Measurements from ENCODE around the gene SOX13. TPM values are rescaled to one million over a fixed set of nuclear protein-coding genes. Genes with fewer than 3 reads are reported as not detected.

The SOX13 gene
- total RNA-seq, 4 donors from 2014 or later: 15.6 to 31.1 (median 16.3) TPM

GRCh38 chr1:204167730-204168129 lies 94.8 kb downstream of the SOX13 start:
- in situ Hi-C loops (cut with MboI; ENCODE audit: low sequenced_read_pairs in 4 of 4): loop anchor here in 3 of 4 donors (5.0 to 25.0 kb wide), 5 partner anchors 35 to 345 kb away; partner anchors contain the start of gene MDM4 (in 1 of the 3)
- intact Hi-C loops (cut with DNase I; ENCODE audit: low total_unique reads): no loop called here
- no peaks in the 10 kb centered on the region for H3K9me3 ChIP-seq
- DNase-seq (no peak), ATAC-seq (no peak)
- no peak overlapping the region for H3K27ac ChIP-seq
- TF ChIP-seq POLR2A (IDR thresholded peaks at IDR 0.05): no peak
- TF ChIP-seq, protein P1, sequence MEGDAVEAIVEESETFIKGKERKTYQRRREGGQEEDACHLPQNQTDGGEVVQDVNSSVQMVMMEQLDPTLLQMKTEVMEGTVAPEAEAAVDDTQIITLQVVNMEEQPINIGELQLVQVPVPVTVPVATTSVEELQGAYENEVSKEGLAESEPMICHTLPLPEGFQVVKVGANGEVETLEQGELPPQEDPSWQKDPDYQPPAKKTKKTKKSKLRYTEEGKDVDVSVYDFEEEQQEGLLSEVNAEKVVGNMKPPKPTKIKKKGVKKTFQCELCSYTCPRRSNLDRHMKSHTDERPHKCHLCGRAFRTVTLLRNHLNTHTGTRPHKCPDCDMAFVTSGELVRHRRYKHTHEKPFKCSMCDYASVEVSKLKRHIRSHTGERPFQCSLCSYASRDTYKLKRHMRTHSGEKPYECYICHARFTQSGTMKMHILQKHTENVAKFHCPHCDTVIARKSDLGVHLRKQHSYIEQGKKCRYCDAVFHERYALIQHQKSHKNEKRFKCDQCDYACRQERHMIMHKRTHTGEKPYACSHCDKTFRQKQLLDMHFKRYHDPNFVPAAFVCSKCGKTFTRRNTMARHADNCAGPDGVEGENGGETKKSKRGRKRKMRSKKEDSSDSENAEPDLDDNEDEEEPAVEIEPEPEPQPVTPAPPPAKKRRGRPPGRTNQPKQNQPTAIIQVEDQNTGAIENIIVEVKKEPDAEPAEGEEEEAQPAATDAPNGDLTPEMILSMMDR (IDR thresholded peaks at IDR 0.05 in 4 of 5, conservative IDR thresholded peaks at IDR 0.05 in 1 of 5): no peak
- H3K27me3 ChIP-seq: peaks cover 0 to 3% (median 0%) of the 10 kb centered on the region in 3 donors
- H3K4me1 ChIP-seq: no peaks in the 10 kb centered on the region
- H3K36me3 ChIP-seq: no peaks in the 10 kb centered on the region
- H3K4me3 ChIP-seq: no peak overlapping the region

GRCh38 chr1:204169858-204170257 lies 96.9 kb downstream of the SOX13 start:
- no peaks in the 10 kb centered on the region for H3K4me1 ChIP-seq
- no peak overlapping the region for H3K27ac ChIP-seq
- H3K27me3 ChIP-seq: peaks cover 0 to 6% (median 3%) of the 10 kb centered on the region in 3 donors
- intact Hi-C loops (cut with DNase I; ENCODE audit: low total_unique reads): loop anchor here (5.0 kb wide), 1 partner anchor 617 kb away; no protein-coding TSS in a partner anchor
- no peaks in the 10 kb centered on the region for H3K9me3 ChIP-seq
- H3K36me3 ChIP-seq: no peaks in the 10 kb centered on the region
- in situ Hi-C loops (cut with MboI; ENCODE audit: low sequenced_read_pairs in 4 of 4): loop anchor here in 3 of 4 donors (5.0 to 25.0 kb wide), 5 partner anchors 32 to 342 kb away; partner anchors contain the start of gene MDM4 (in 1 of the 3)
- TF ChIP-seq, protein P1 (IDR thresholded peaks at IDR 0.05 in 4 of 5, conservative IDR thresholded peaks at IDR 0.05 in 1 of 5): no peak
- no peak for TF ChIP-seq POLR2A (IDR thresholded peaks at IDR 0.05)
- H3K4me3 ChIP-seq: no peak overlapping the region
- ATAC-seq (no peak), DNase-seq (no peak)

GRCh38 chr1:204170494-204171155 lies 97.7 kb downstream of the SOX13 start:
- H3K4me1 ChIP-seq: no peaks in the 10 kb centered on the region
- H3K4me3 ChIP-seq: no peak overlapping the region
- intact Hi-C loops (cut with DNase I; ENCODE audit: low total_unique reads): loop anchor here (5.0 kb wide), 1 partner anchor 617 kb away; no protein-coding TSS in a partner anchor
- peaks cover 0 to 6% (median 3%) of the 10 kb centered on the region in 3 donors for H3K27me3 ChIP-seq
- H3K36me3 ChIP-seq: no peaks in the 10 kb centered on the region
- in situ Hi-C loops (cut with MboI; ENCODE audit: low sequenced_read_pairs in 4 of 4): loop anchor here in 1 of 4 donors (25.0 kb wide), 1 partner anchor 342 kb away; the partner anchor contains the start of gene MDM4
- no peak for ATAC-seq
- TF ChIP-seq POLR2A (IDR thresholded peaks at IDR 0.05): no peak
- TF ChIP-seq, protein P1 (IDR thresholded peaks at IDR 0.05 in 4 of 5, conservative IDR thresholded peaks at IDR 0.05 in 1 of 5): no peak
- no peak for DNase-seq
- H3K27ac ChIP-seq: no peak overlapping the region
- no peaks in the 10 kb centered on the region for H3K9me3 ChIP-seq

DNA sequence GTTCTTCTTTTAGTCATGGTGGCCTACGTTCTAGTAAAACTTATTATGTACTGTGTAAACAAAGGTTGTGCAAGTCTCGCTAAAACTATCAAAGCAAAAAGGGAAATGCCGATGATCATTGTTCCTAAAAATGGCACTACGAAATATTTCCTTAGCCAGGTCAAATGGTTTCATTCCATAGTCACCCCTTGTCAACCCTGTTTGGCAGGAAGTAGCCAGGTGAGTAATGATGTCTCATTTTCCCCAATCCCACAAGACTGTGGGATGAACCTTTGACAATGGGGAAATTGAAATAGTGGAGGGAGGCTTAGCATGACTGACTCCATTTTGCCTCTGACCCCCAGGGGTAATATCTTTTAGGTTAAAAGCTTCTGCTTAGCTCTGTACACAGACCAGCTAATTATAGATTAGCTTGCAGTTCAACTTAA lies 98.8 kb downstream of the SOX13 start:
- Histone ChIP-seq H3K4me1 (no peaks in the 10 kb centered on the region), H3K27ac (no peak overlapping the region), H3K4me3 (no peak overlapping the region), H3K36me3 (no peaks in the 10 kb centered on the region), H3K27me3 (peaks cover 0 to 4% (median 3%) of the 10 kb centered on the region in 3 donors), H3K9me3 (no peaks in the 10 kb centered on the region)
- in situ Hi-C loops (cut with MboI; ENCODE audit: low sequenced_read_pairs in 4 of 4) (loop anchor here in 1 of 4 donors (25.0 kb wide), 1 partner anchor 341 kb away; the partner anchor contains the start of gene MDM4), intact Hi-C loops (cut with DNase I; ENCODE audit: low total_unique reads) (loop anchor here (5.0 kb wide), 1 partner anchor 616 kb away; no protein-coding TSS in a partner anchor)
- ATAC-seq: no peak
- DNase-seq: no peak
- TF ChIP-seq, protein P1 (IDR thresholded peaks at IDR 0.05 in 4 of 5, conservative IDR thresholded peaks at IDR 0.05 in 1 of 5): no peak
- no peak for TF ChIP-seq POLR2A (IDR thresholded peaks at IDR 0.05)

All from gastrocnemius medialis (tissue), 4 donors.